Fibroblast of pulmonary artery (primary cell): Measurements from ENCODE around the gene POLE.

ENCODE experiments used
- DNase-seq: peaks from one replicate; pipeline ENCODE4 v3.0.0-alpha.2; 2010; ENCODE audit warnings: low read depth
- H3K4me3 ChIP-seq: replicated peaks from 2 replicates; pipeline ENCODE4 v1.5.1; 2011; ENCODE audit warnings: low read depth, mild to moderate bottlenecking, control low read depth, low read length, moderate library complexity
- CTCF ChIP-seq: IDR thresholded peaks from 2 replicates; pipeline ENCODE4 v1.5.1; 2011; ENCODE audit warnings: mild to moderate bottlenecking, control low read depth, low read length, inconsistent platforms; ENCODE audit errors: missing control alignments

POLE gene

GRCh38 chr12:132677492-132677891 lies 9.7 kb downstream of the POLE start:
- H3K4me3 ChIP-seq, result no peak overlapping the region
- no peak for DNase-seq
- TF ChIP-seq CTCF, result no peak

- no peak for DNase-seq
- H3K4me3 ChIP-seq, result no peak overlapping the region
- TF ChIP-seq CTCF, result no peak
Measured at GRCh38 chr12:132675757-132676432, 11.2 kb downstream of the POLE start.

- DNase-seq, result no peak
- TF ChIP-seq CTCF, result no peak
Measured at GRCh38 chr12:132674561-132674960, 12.6 kb downstream of the POLE start.

GRCh38 chr12:132673288-132674179 lies 13.6 kb downstream of the POLE start:
- TF ChIP-seq CTCF, result no peak
- DNase-seq, result no peak

More at GRCh38 chr12:132674561-132674960, 12.6 kb downstream of the POLE start:
- H3K4me3 ChIP-seq, result no peak overlapping the region

GRCh38 chr12:132672678-132673077 lies 14.5 kb downstream of the POLE start:
- no peak for TF ChIP-seq CTCF
- H3K4me3 ChIP-seq, result no peak overlapping the region
- no peak for DNase-seq

More at GRCh38 chr12:132673288-132674179, 13.6 kb downstream of the POLE start:
- no peak overlapping the region for H3K4me3 ChIP-seq

GRCh38 chr12:132672116-132672515 lies 15.0 kb downstream of the POLE start:
- TF ChIP-seq CTCF, result no peak
- no peak for DNase-seq
- no peak overlapping the region for H3K4me3 ChIP-seq
